Panc1 (cell line): Measurements from ENCODE around the gene LACTB. TPM values are rescaled to one million over a fixed set of nuclear protein-coding genes. Genes with fewer than 3 reads are reported as not detected.

ENCODE experiments used
- ATAC-seq: fragments of 200-7000 bp; cut with Tn5 transposase; 2 replicates; pipeline ENCODE4 v1.9.1; 2020; ENCODE audit warnings: mild to moderate bottlenecking, moderate library complexity
- BruUV-seq: library from RNA; stranded (reverse); fragments of 400-500 nt; replicated peaks from 2 replicates; lab custom pipeline; 2021; lab: Mats Ljungman, UMichigan
- CTCF ChIA-PET: fragments of 300-600 bp; sonication (Branson Sonifier 250); formaldehyde crosslinking; loops from one replicate; lab custom pipeline; 2022; ENCODE audit warnings: antibody characterized with exemption; lab: Charles Lee
- POLR2A ChIA-PET: fragments of 300-600 bp; sonication (Branson Sonifier 250); formaldehyde crosslinking; loops from one replicate; lab custom pipeline; 2022; ENCODE audit warnings: antibody characterized with exemption; lab: Charles Lee
- DNase-seq: peaks from one replicate; pipeline ENCODE4 v3.0.0-alpha.2; 2010; ENCODE audit warnings: low read depth, low spot score
- H3K27ac ChIP-seq: 2 replicates; pipeline ENCODE4 v1.5.1; 2011; ENCODE audit warnings: mild to moderate bottlenecking, low read length, inconsistent platforms
- H3K27me3 ChIP-seq: fragments of 200-500 bp; sonication (Bioruptor generic); 2 replicates; pipeline ENCODE4 v1.6.0; 2014; ENCODE audit warnings: low read length, inconsistent platforms; ENCODE audit not compliant: control insufficient read depth, insufficient read depth
- H3K36me3 ChIP-seq: fragments of 200-500 bp; sonication (Bioruptor generic); 2 replicates; pipeline ENCODE4 v1.5.1; 2014; ENCODE audit warnings: inconsistent platforms, mild to moderate bottlenecking, low read length, moderate library complexity; ENCODE audit not compliant: control insufficient read depth, insufficient read depth
- H3K4me1 ChIP-seq: 2 replicates; pipeline ENCODE4 v1.5.1; 2011; ENCODE audit warnings: inconsistent platforms, mild to moderate bottlenecking, low read length, moderate library complexity; ENCODE audit not compliant: control insufficient read depth, insufficient read depth
- H3K4me3 ChIP-seq, 2 experiments: 2 replicates each; pipeline ENCODE4 v1.5.1; 2011 to 2012; ENCODE audit warnings: low read depth in 2 of 2, low read length in 2 of 2, mild to moderate bottlenecking in 2 of 2, inconsistent platforms in 1 of 2, moderate library complexity in 1 of 2
- H3K9me3 ChIP-seq: fragments of 200-500 bp; sonication (Bioruptor generic); 2 replicates; pipeline ENCODE4 v1.5.1; 2014; ENCODE audit warnings: low read depth, mild to moderate bottlenecking, inconsistent platforms, low read length, moderate library complexity; ENCODE audit not compliant: control insufficient read depth, insufficient read depth
- POLR2AphosphoS5 ChIP-seq: IDR thresholded peaks from 2 replicates; pipeline ENCODE4 v1.6.1; 2012; ENCODE audit warnings: mild to moderate bottlenecking, low read depth, low read length, moderate library complexity
- REST ChIP-seq, 2 experiments: IDR thresholded peaks; 2 replicates each; pipeline ENCODE4 v1.6.1; 2011 to 2012; ENCODE audit warnings: low read depth in 2 of 2, control low read depth in 1 of 2, low read length in 1 of 2, mild to moderate bottlenecking in 1 of 2, moderate library complexity in 1 of 2; ENCODE audit not compliant: insufficient read depth in 1 of 2
- SIN3A ChIP-seq: IDR thresholded peaks from 2 replicates; pipeline ENCODE4 v1.6.1; 2012; ENCODE audit warnings: low read depth, mild to moderate bottlenecking, low read length, moderate library complexity, borderline replicate concordance; ENCODE audit not compliant: insufficient read depth
- TCF7L2 ChIP-seq: IDR thresholded peaks from 2 replicates; pipeline ENCODE4 v1.6.1; 2011; ENCODE audit warnings: mild to moderate bottlenecking, low read depth, low read length, inconsistent platforms
- in situ Hi-C: cut with HindIII; loops from 2 replicates; pipeline ENCODE4 v1.10.0; 2016; ENCODE audit warnings: low sequenced_read_pairs, low pct_unique_long_range_greater_than_20kb
- intact Hi-C: fragments of 100-400 bp; cut with micrococcal nuclease; formaldehyde crosslinking; loops from one replicate; pipeline ENCODE4 v1.10.0; 2022; ENCODE audit not compliant: unreplicated experiment
- total RNA-seq: library from RNA; stranded (reverse); gene quantifications from one replicate; pipeline ENCODE4 v1.2.1, GENCODE V29; 2021; ENCODE audit not compliant: unreplicated experiment
- TF ChIP-seq, protein P1 (sequence below): fragments of 450-650 bp; IDR thresholded peaks from 2 replicates; pipeline ENCODE4 v1.5.1; 2017; ENCODE audit warnings: mild to moderate bottlenecking

Gene LACTB
- total RNA-seq, 1 experiment from 2014 or later: 18.4 TPM

DNA sequence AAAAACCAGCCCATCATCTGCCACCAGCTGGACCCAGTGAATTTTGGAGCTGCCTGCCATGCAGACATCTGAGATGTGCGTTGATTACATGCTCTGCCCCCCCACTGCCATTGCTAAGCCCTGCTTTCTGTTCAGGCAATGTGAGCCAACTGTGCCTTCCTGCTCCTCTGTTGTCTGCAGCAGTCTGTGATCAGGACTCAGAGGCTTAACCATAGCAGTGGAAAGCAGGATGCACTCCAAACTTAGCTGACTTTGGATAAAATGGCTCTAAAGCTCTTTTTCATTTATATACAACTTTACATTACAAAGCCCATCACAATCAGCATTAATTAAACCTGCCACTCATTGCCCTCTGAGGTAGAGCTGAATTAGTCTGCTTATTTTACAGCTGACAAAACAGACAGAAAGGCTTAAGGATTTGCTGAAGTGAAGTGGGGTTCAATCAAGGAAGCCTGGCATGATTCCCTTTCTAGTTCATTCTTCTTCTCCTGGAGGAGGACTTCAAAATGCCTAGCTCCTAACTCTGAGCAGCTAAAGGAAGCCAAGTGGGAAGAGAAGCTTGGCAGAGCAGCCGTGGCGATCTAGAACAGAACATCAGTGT, 51.3 kb downstream of the LACTB start:
- Histone ChIP-seq H3K9me3 (no peaks in the 10 kb centered on the region), H3K27me3 (no peaks in the 10 kb centered on the region), H3K27ac (no peak overlapping the region), H3K4me3 (no peak overlapping the region), H3K36me3 (no peaks in the 10 kb centered on the region), H3K4me1 (no peaks in the 10 kb centered on the region)
- ATAC-seq: peak; percentile 40; the same call in 1 of the 2 replicates
- POLR2A ChIA-PET: interaction anchor here (0.5 to 0.6 kb wide), 2 partner anchors 11 to 104 kb away, joined by 3 read pairs; no protein-coding TSS in a partner anchor
- in situ Hi-C loops: no loop called here
- CTCF ChIA-PET: no interaction called here
- no TSS peak for BruUV-seq
- TF ChIP-seq REST (IDR thresholded peaks at IDR 0.05; ENCODE audit: insufficient read depth in 1 of 2, low read depth in 2 of 2, low read length in 1 of 2) (no peak), SIN3A (no peak), TCF7L2 (no peak), POLR2AphosphoS5 (no peak)
- TF ChIP-seq, protein P1, sequence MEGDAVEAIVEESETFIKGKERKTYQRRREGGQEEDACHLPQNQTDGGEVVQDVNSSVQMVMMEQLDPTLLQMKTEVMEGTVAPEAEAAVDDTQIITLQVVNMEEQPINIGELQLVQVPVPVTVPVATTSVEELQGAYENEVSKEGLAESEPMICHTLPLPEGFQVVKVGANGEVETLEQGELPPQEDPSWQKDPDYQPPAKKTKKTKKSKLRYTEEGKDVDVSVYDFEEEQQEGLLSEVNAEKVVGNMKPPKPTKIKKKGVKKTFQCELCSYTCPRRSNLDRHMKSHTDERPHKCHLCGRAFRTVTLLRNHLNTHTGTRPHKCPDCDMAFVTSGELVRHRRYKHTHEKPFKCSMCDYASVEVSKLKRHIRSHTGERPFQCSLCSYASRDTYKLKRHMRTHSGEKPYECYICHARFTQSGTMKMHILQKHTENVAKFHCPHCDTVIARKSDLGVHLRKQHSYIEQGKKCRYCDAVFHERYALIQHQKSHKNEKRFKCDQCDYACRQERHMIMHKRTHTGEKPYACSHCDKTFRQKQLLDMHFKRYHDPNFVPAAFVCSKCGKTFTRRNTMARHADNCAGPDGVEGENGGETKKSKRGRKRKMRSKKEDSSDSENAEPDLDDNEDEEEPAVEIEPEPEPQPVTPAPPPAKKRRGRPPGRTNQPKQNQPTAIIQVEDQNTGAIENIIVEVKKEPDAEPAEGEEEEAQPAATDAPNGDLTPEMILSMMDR: no peak
- DNase-seq: no peak
- intact Hi-C loops: no loop called here

- Histone ChIP-seq H3K9me3 (no peaks in the 10 kb centered on the region), H3K27me3 (no peaks in the 10 kb centered on the region; the same call in 1 of the 2 replicates), H3K4me1 (no peaks in the 10 kb centered on the region), H3K27ac (no peak overlapping the region), H3K4me3 (no peak overlapping the region), H3K36me3 (no peaks in the 10 kb centered on the region)
- no peak for TF ChIP-seq SIN3A
- no peak for TF ChIP-seq TCF7L2
- TF ChIP-seq POLR2AphosphoS5: no peak
- TF ChIP-seq, protein P1: no peak
- TF ChIP-seq REST (IDR thresholded peaks at IDR 0.05; ENCODE audit: insufficient read depth in 1 of 2, low read depth in 2 of 2, low read length in 1 of 2): no peak
- intact Hi-C loops: no loop called here
- DNase-seq (no peak), ATAC-seq (no peak)
- POLR2A ChIA-PET: no interaction called here
- in situ Hi-C loops: no loop called here
- CTCF ChIA-PET: no interaction called here
- BruUV-seq: no TSS peak
Measured at GRCh38 chr15:63176302-63176701, 54.6 kb downstream of the LACTB start.
